Ishikawa (cell line): ENCODE measurements around the gene ATF3.

ENCODE experiments used
- CEBPB ChIP-seq: IDR thresholded peaks from 2 replicates; pipeline ENCODE4 v1.6.1; 2012
- CREB1 ChIP-seq: IDR thresholded peaks from 2 replicates; pipeline ENCODE4 v1.6.1; 2012; ENCODE audit warnings: low read depth
- EGR1 ChIP-seq: IDR thresholded peaks from 2 replicates; pipeline ENCODE4 v1.6.1; 2012
- EP300 ChIP-seq: IDR thresholded peaks from 2 replicates; pipeline ENCODE4 v1.6.1; 2012; ENCODE audit warnings: borderline replicate concordance
- FOXM1 ChIP-seq: IDR thresholded peaks from 2 replicates; pipeline ENCODE4 v1.6.1; 2012; ENCODE audit warnings: low read depth, borderline replicate concordance
- MAX ChIP-seq: IDR thresholded peaks from 2 replicates; pipeline ENCODE4 v1.6.1; 2012
- NFIC ChIP-seq: IDR thresholded peaks from 2 replicates; pipeline ENCODE4 v1.6.1; 2012
- RAD21 ChIP-seq: IDR thresholded peaks from 2 replicates; pipeline ENCODE4 v1.6.1; 2012; ENCODE audit warnings: low read depth
- REST ChIP-seq: IDR thresholded peaks from 2 replicates; pipeline ENCODE4 v1.6.1; 2012; ENCODE audit warnings: low read depth, mild to moderate bottlenecking
- TAF1 ChIP-seq: IDR thresholded peaks from 2 replicates; pipeline ENCODE4 v1.6.1; 2012; ENCODE audit warnings: low read depth, mild to moderate bottlenecking
- TCF12 ChIP-seq: IDR thresholded peaks from 2 replicates; pipeline ENCODE4 v1.6.1; 2012; ENCODE audit warnings: low read depth
- TEAD4 ChIP-seq: IDR thresholded peaks from 2 replicates; pipeline ENCODE4 v1.6.1; 2012
- YY1 ChIP-seq: IDR thresholded peaks from 2 replicates; pipeline ENCODE4 v1.6.1; 2012; ENCODE audit warnings: low read depth
- ZBTB7A ChIP-seq: IDR thresholded peaks from 2 replicates; pipeline ENCODE4 v1.6.1; 2012; ENCODE audit warnings: low read depth
- TF ChIP-seq, protein P1 (sequence below): IDR thresholded peaks from 2 replicates; pipeline ENCODE4 v1.6.1; 2012

ATF3 gene

GRCh38 chr1:212638492-212639151 is 30.1 kb downstream of the ATF3 start:
- TF ChIP-seq EP300: no peak
- no peak for TF ChIP-seq ZBTB7A
- no peak for TF ChIP-seq FOXM1
- no peak for TF ChIP-seq REST
- no peak for TF ChIP-seq CREB1
- TF ChIP-seq TAF1: no peak
- no peak for TF ChIP-seq EGR1
- TF ChIP-seq, protein P1, sequence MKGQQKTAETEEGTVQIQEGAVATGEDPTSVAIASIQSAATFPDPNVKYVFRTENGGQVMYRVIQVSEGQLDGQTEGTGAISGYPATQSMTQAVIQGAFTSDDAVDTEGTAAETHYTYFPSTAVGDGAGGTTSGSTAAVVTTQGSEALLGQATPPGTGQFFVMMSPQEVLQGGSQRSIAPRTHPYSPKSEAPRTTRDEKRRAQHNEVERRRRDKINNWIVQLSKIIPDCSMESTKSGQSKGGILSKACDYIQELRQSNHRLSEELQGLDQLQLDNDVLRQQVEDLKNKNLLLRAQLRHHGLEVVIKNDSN: no peak
- TF ChIP-seq TCF12: no peak
- no peak for TF ChIP-seq YY1
- no peak for TF ChIP-seq TEAD4
- no peak for TF ChIP-seq CEBPB
- no peak for TF ChIP-seq NFIC
- no peak for TF ChIP-seq RAD21
- TF ChIP-seq MAX: no peak

- TF ChIP-seq, protein P1: no peak
- no peak for TF ChIP-seq TEAD4
- TF ChIP-seq ZBTB7A: no peak
- no peak for TF ChIP-seq NFIC
- TF ChIP-seq CREB1: no peak
- TF ChIP-seq TCF12: no peak
- TF ChIP-seq REST: no peak
- no peak for TF ChIP-seq TAF1
- TF ChIP-seq RAD21: no peak
- TF ChIP-seq CEBPB: no peak
- TF ChIP-seq EP300: no peak
- TF ChIP-seq YY1: no peak
- no peak for TF ChIP-seq MAX
These were observed 31.8 kb downstream of the ATF3 start for GRCh38 chr1:212640223-212640878.

- TF ChIP-seq REST: no peak
- TF ChIP-seq TCF12: no peak
- TF ChIP-seq MAX: no peak
- TF ChIP-seq EP300: no peak
- no peak for TF ChIP-seq RAD21
- no peak for TF ChIP-seq EGR1
- TF ChIP-seq ZBTB7A: no peak
- TF ChIP-seq CREB1: no peak
- TF ChIP-seq FOXM1: no peak
- TF ChIP-seq TAF1: no peak
- TF ChIP-seq, protein P1: no peak
- TF ChIP-seq CEBPB: no peak
- no peak for TF ChIP-seq TEAD4
- no peak for TF ChIP-seq NFIC
- TF ChIP-seq YY1: no peak
These were observed 33.4 kb downstream of the ATF3 start for GRCh38 chr1:212641956-212642355.
